ENCODE data around the gene SPATA3.

The SPATA3 gene

GRCh38 chr2:230968921-230969658, 26.8 kb upstream of the SPATA3 start:
- H3K9me3 ChIP-seq (ENCODE audit: control insufficient read depth in 2 of 2, low read length in 2 of 2): no peaks in the 10 kb centered on the region
- no peak overlapping the region for H3K27ac ChIP-seq (ENCODE audit: low read length)
- H3K4me1 ChIP-seq (ENCODE audit: control insufficient read depth, insufficient read depth, low read length): no peaks in the 10 kb centered on the region
- no peak overlapping the region for H3K9ac ChIP-seq (ENCODE audit: low read length in 2 of 2)
- no peak overlapping the region for H3K4me3 ChIP-seq (ENCODE audit: low read length in 2 of 2)
- peaks cover 4 to 5% of the 10 kb centered on the region in 2 donors for H3K27me3 ChIP-seq (ENCODE audit: control insufficient read depth in 1 of 2, insufficient read depth in 2 of 2, low read length in 2 of 2)
- no peaks in the 10 kb centered on the region for H3K36me3 ChIP-seq (ENCODE audit: control insufficient read depth in 2 of 2, insufficient read depth in 2 of 2, low read length in 2 of 2)

- Histone ChIP-seq H3K36me3 (ENCODE audit: control insufficient read depth in 2 of 2, insufficient read depth in 2 of 2, low read length in 2 of 2) (no peaks in the 10 kb centered on the region), H3K27me3 (ENCODE audit: control insufficient read depth in 1 of 2, insufficient read depth in 2 of 2, low read length in 2 of 2) (peaks cover 4 to 5% of the 10 kb centered on the region in 2 donors), H3K27ac (ENCODE audit: low read length) (no peak overlapping the region), H3K9me3 (ENCODE audit: control insufficient read depth in 2 of 2, low read length in 2 of 2) (no peaks in the 10 kb centered on the region), H3K9ac (ENCODE audit: low read length in 2 of 2) (no peak overlapping the region), H3K4me3 (ENCODE audit: low read length in 2 of 2) (no peak overlapping the region), H3K4me1 (ENCODE audit: control insufficient read depth, insufficient read depth, low read length) (no peaks in the 10 kb centered on the region)
Measured at GRCh38 chr2:230969659-230970015, 26.3 kb upstream of the SPATA3 start.

- Histone ChIP-seq H3K4me3 (ENCODE audit: low read length in 2 of 2) (no peak overlapping the region), H3K4me1 (ENCODE audit: control insufficient read depth, insufficient read depth, low read length) (no peaks in the 10 kb centered on the region), H3K27ac (ENCODE audit: low read length) (no peak overlapping the region), H3K27me3 (ENCODE audit: control insufficient read depth in 1 of 2, insufficient read depth in 2 of 2, low read length in 2 of 2) (peaks cover 4 to 8% of the 10 kb centered on the region in 2 donors), H3K9me3 (ENCODE audit: control insufficient read depth in 2 of 2, low read length in 2 of 2) (no peaks in the 10 kb centered on the region), H3K9ac (ENCODE audit: low read length in 2 of 2) (no peak overlapping the region), H3K36me3 (ENCODE audit: control insufficient read depth in 2 of 2, insufficient read depth in 2 of 2, low read length in 2 of 2) (no peaks in the 10 kb centered on the region)
Measured at GRCh38 chr2:230972046-230972445, 23.9 kb upstream of the SPATA3 start.

GRCh38 chr2:230974096-230974913, 21.6 kb upstream of the SPATA3 start:
- Histone ChIP-seq H3K27ac (ENCODE audit: low read length) (no peak overlapping the region), H3K27me3 (ENCODE audit: control insufficient read depth in 1 of 2, insufficient read depth in 2 of 2, low read length in 2 of 2) (peaks cover 4 to 8% of the 10 kb centered on the region in 2 donors), H3K4me1 (ENCODE audit: control insufficient read depth, insufficient read depth, low read length) (no peaks in the 10 kb centered on the region), H3K4me3 (ENCODE audit: low read length in 2 of 2) (no peak overlapping the region), H3K36me3 (ENCODE audit: control insufficient read depth in 2 of 2, insufficient read depth in 2 of 2, low read length in 2 of 2) (no peaks in the 10 kb centered on the region), H3K9me3 (ENCODE audit: control insufficient read depth in 2 of 2, low read length in 2 of 2) (no peaks in the 10 kb centered on the region), H3K9ac (ENCODE audit: low read length in 2 of 2) (no peak overlapping the region)

GRCh38 chr2:230975927-230976326, 20.0 kb upstream of the SPATA3 start:
- H3K27ac ChIP-seq (ENCODE audit: low read length): no peak overlapping the region
- H3K36me3 ChIP-seq (ENCODE audit: control insufficient read depth in 2 of 2, insufficient read depth in 2 of 2, low read length in 2 of 2): no peaks in the 10 kb centered on the region
- H3K27me3 ChIP-seq (ENCODE audit: control insufficient read depth in 1 of 2, insufficient read depth in 2 of 2, low read length in 2 of 2): peaks cover 4 to 8% of the 10 kb centered on the region in 2 donors
- H3K9ac ChIP-seq (ENCODE audit: low read length in 2 of 2): no peak overlapping the region
- H3K4me3 ChIP-seq (ENCODE audit: low read length in 2 of 2): no peak overlapping the region
- H3K4me1 ChIP-seq (ENCODE audit: control insufficient read depth, insufficient read depth, low read length): no peaks in the 10 kb centered on the region
- H3K9me3 ChIP-seq (ENCODE audit: control insufficient read depth in 2 of 2, low read length in 2 of 2): no peaks in the 10 kb centered on the region

- Histone ChIP-seq H3K27me3 (ENCODE audit: control insufficient read depth in 1 of 2, insufficient read depth in 2 of 2, low read length in 2 of 2) (peaks cover 4 to 8% of the 10 kb centered on the region in 2 donors), H3K9me3 (ENCODE audit: control insufficient read depth in 2 of 2, low read length in 2 of 2) (no peaks in the 10 kb centered on the region), H3K4me3 (ENCODE audit: low read length in 2 of 2) (no peak overlapping the region)
Measured at GRCh38 chr2:230976671-230977171, 19.2 kb upstream of the SPATA3 start.

GRCh38 chr2:230980468-230980867, 15.5 kb upstream of the SPATA3 start:
- Histone ChIP-seq H3K4me3 (ENCODE audit: low read length in 2 of 2) (no peak overlapping the region), H3K9me3 (ENCODE audit: control insufficient read depth in 2 of 2, low read length in 2 of 2) (no peaks in the 10 kb centered on the region), H3K27me3 (ENCODE audit: control insufficient read depth in 1 of 2, insufficient read depth in 2 of 2, low read length in 2 of 2) (peaks cover 0 to 3% of the 10 kb centered on the region in 2 donors), H3K4me1 (ENCODE audit: control insufficient read depth, insufficient read depth, low read length) (no peaks in the 10 kb centered on the region), H3K27ac (ENCODE audit: low read length) (no peak overlapping the region), H3K36me3 (ENCODE audit: control insufficient read depth in 2 of 2, insufficient read depth in 2 of 2, low read length in 2 of 2) (no peaks in the 10 kb centered on the region), H3K9ac (ENCODE audit: low read length in 2 of 2) (no peak overlapping the region)

More at GRCh38 chr2:230976671-230977171, 19.2 kb upstream of the SPATA3 start:
- no peak overlapping the region for H3K9ac ChIP-seq (ENCODE audit: low read length in 2 of 2)
- H3K27ac ChIP-seq (ENCODE audit: low read length): no peak overlapping the region
- no peaks in the 10 kb centered on the region for H3K36me3 ChIP-seq (ENCODE audit: control insufficient read depth in 2 of 2, insufficient read depth in 2 of 2, low read length in 2 of 2)
- H3K4me1 ChIP-seq (ENCODE audit: control insufficient read depth, insufficient read depth, low read length): no peaks in the 10 kb centered on the region

- Histone ChIP-seq H3K27me3 (ENCODE audit: control insufficient read depth in 1 of 2, insufficient read depth in 2 of 2, low read length in 2 of 2) (peaks cover 0 to 3% of the 10 kb centered on the region in 2 donors), H3K9me3 (ENCODE audit: control insufficient read depth in 2 of 2, low read length in 2 of 2) (no peaks in the 10 kb centered on the region), H3K4me1 (ENCODE audit: control insufficient read depth, insufficient read depth, low read length) (peaks cover under 1% of the 10 kb centered on the region), H3K36me3 (ENCODE audit: control insufficient read depth in 2 of 2, insufficient read depth in 2 of 2, low read length in 2 of 2) (no peaks in the 10 kb centered on the region), H3K27ac (ENCODE audit: low read length) (no peak overlapping the region), H3K9ac (ENCODE audit: low read length in 2 of 2) (no peak overlapping the region), H3K4me3 (ENCODE audit: low read length in 2 of 2) (no peak overlapping the region)
Measured at GRCh38 chr2:230981704-230982103, 14.2 kb upstream of the SPATA3 start.

- Histone ChIP-seq H3K9me3 (ENCODE audit: control insufficient read depth in 2 of 2, low read length in 2 of 2) (no peaks in the 10 kb centered on the region), H3K4me1 (ENCODE audit: control insufficient read depth, insufficient read depth, low read length) (peaks cover 4% of the 10 kb centered on the region)
Measured at GRCh38 chr2:230982126-230982525, 13.8 kb upstream of the SPATA3 start.

GRCh38 chr2:230982528-230982927, 13.4 kb upstream of the SPATA3 start:
- peaks cover 2 to 4% of the 10 kb centered on the region in 2 donors for H3K27me3 ChIP-seq (ENCODE audit: control insufficient read depth in 1 of 2, insufficient read depth in 2 of 2, low read length in 2 of 2)
- H3K4me1 ChIP-seq (ENCODE audit: control insufficient read depth, insufficient read depth, low read length): peaks cover 4% of the 10 kb centered on the region
- H3K36me3 ChIP-seq (ENCODE audit: control insufficient read depth in 2 of 2, insufficient read depth in 2 of 2, low read length in 2 of 2): no peaks in the 10 kb centered on the region
- no peaks in the 10 kb centered on the region for H3K9me3 ChIP-seq (ENCODE audit: control insufficient read depth in 2 of 2, low read length in 2 of 2)
- no peak overlapping the region for H3K27ac ChIP-seq (ENCODE audit: low read length)
- H3K9ac ChIP-seq (ENCODE audit: low read length in 2 of 2): no peak overlapping the region
- no peak overlapping the region for H3K4me3 ChIP-seq (ENCODE audit: low read length in 2 of 2)

More at GRCh38 chr2:230982126-230982525, 13.8 kb upstream of the SPATA3 start:
- Histone ChIP-seq H3K36me3 (ENCODE audit: control insufficient read depth in 2 of 2, insufficient read depth in 2 of 2, low read length in 2 of 2) (no peaks in the 10 kb centered on the region), H3K27me3 (ENCODE audit: control insufficient read depth in 1 of 2, insufficient read depth in 2 of 2, low read length in 2 of 2) (peaks cover 2 to 4% of the 10 kb centered on the region in 2 donors), H3K9ac (ENCODE audit: low read length in 2 of 2) (no peak overlapping the region), H3K27ac (ENCODE audit: low read length) (no peak overlapping the region), H3K4me3 (ENCODE audit: low read length in 2 of 2) (no peak overlapping the region)
